Parathyroid adenoma (tissue), 2 donors: ENCODE measurements around the gene SLC27A2.

ENCODE experiments used
- H2AFZ ChIP-seq: fragments of 300-600 bp; sonication (generic); one replicate; pipeline ENCODE4 v1.7.0; 2017; ENCODE audit warnings: antibody characterized with exemption, mild to moderate bottlenecking
- H3K27ac ChIP-seq: fragments of 300-600 bp; sonication (generic); one replicate; pipeline ENCODE4 v1.7.0; 2017
- H3K27me3 ChIP-seq: fragments of 300-600 bp; sonication (generic); one replicate; pipeline ENCODE4 v1.7.0; 2017; ENCODE audit warnings: low read length; ENCODE audit not compliant: control insufficient read depth, insufficient read depth
- H3K36me3 ChIP-seq: fragments of 300-600 bp; sonication (generic); one replicate; pipeline ENCODE4 v1.7.0; 2017; ENCODE audit warnings: low read length; ENCODE audit not compliant: control insufficient read depth, insufficient read depth
- H3K4me1 ChIP-seq: fragments of 300-600 bp; sonication (generic); one replicate; pipeline ENCODE4 v1.7.0; 2017; ENCODE audit warnings: control low read depth
- H3K4me2 ChIP-seq: fragments of 300-600 bp; sonication (generic); one replicate; pipeline ENCODE4 v1.7.0; 2017; ENCODE audit warnings: low read length
- H3K4me3 ChIP-seq: fragments of 300-600 bp; sonication (generic); one replicate; pipeline ENCODE4 v1.7.0; 2017; ENCODE audit warnings: low read depth, low read length
- H3K79me2 ChIP-seq: fragments of 300-600 bp; sonication (generic); one replicate; pipeline ENCODE4 v1.7.0; 2017; ENCODE audit warnings: control low read depth
- H3K9ac ChIP-seq: fragments of 300-600 bp; sonication (generic); one replicate; pipeline ENCODE4 v1.7.0; 2017; ENCODE audit warnings: mild to moderate bottlenecking
- H3K9me3 ChIP-seq: fragments of 300-600 bp; sonication (generic); one replicate; pipeline ENCODE4 v1.7.0; 2017; ENCODE audit warnings: low read length; ENCODE audit not compliant: control insufficient read depth
- TF ChIP-seq, protein P1 (sequence below): fragments of 300-600 bp; sonication (generic); IDR thresholded peaks from one replicate; pipeline ENCODE4 v1.7.0; 2017; ENCODE audit warnings: antibody characterized with exemption, mild to moderate bottlenecking
- donor health status: primary hyperparathyroidism.

Gene SLC27A2

DNA sequence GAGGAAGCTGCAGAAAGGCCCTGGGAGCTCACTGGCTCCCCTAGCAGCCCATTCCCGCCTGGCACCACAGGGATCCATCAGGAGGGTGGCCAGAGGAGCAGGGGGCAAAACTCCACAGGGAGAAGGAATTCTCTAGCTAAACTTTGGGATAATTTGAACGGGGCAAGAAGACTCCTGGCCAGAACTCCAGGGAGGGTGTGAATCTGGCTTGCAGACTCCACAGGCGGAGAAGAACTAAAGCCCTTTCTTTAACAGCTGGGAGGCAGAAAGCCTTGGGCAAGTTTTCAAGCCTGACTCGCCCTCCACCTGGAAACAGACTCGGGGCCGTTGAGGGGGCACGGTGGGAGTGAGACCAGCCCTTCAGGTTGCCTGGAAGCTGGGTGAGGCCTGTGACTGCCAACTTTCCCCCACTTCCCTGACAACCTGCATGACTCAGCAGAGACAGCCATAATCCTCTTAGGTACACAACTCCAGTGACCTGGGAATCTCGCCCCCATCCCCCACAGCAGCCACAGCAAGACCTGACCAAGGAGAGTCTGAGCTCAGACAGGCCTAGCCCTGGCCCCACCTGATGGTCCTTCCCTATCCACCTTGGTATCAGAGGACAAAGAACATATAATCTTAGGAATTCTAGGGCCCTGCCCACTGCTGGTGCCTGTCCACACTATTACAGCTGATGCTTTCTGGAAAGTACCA is 28.6 kb downstream of the SLC27A2 start:
- Histone ChIP-seq H2AFZ (no peak overlapping the region), H3K4me3 (no peak overlapping the region), H3K4me2 (no peak overlapping the region), H3K36me3 (no peaks in the 10 kb centered on the region), H3K79me2 (no peaks in the 10 kb centered on the region), H3K9ac (no peak overlapping the region), H3K27ac (no peak overlapping the region), H3K27me3 (no peaks in the 10 kb centered on the region), H3K9me3 (no peaks in the 10 kb centered on the region), H3K4me1 (no peaks in the 10 kb centered on the region)
- TF ChIP-seq, protein P1, sequence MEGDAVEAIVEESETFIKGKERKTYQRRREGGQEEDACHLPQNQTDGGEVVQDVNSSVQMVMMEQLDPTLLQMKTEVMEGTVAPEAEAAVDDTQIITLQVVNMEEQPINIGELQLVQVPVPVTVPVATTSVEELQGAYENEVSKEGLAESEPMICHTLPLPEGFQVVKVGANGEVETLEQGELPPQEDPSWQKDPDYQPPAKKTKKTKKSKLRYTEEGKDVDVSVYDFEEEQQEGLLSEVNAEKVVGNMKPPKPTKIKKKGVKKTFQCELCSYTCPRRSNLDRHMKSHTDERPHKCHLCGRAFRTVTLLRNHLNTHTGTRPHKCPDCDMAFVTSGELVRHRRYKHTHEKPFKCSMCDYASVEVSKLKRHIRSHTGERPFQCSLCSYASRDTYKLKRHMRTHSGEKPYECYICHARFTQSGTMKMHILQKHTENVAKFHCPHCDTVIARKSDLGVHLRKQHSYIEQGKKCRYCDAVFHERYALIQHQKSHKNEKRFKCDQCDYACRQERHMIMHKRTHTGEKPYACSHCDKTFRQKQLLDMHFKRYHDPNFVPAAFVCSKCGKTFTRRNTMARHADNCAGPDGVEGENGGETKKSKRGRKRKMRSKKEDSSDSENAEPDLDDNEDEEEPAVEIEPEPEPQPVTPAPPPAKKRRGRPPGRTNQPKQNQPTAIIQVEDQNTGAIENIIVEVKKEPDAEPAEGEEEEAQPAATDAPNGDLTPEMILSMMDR, result no peak

DNA sequence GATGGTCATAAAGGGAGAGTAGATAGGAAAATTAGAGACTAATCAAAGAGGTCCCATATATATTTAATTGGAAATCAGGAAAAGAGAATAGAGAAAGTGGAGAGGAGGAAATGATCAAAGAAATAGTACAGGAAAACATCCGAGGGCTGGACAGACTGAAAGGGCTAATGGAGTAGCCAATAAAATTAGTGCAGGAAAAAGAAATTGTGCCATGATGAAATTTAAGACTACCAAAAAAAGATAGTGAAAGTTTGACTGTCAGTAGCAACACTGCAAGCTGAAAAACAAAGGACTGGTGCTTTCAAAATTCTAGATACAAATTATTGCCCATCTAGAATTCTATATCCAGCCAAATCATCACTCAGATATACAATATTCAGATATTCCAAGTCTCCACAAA is 36.3 kb downstream of the SLC27A2 start:
- Histone ChIP-seq H3K27me3 (no peaks in the 10 kb centered on the region), H3K36me3 (no peaks in the 10 kb centered on the region), H3K4me1 (no peaks in the 10 kb centered on the region), H3K27ac (no peak overlapping the region), H3K9me3 (no peaks in the 10 kb centered on the region), H3K4me2 (no peak overlapping the region), H3K4me3 (no peak overlapping the region), H3K79me2 (no peaks in the 10 kb centered on the region), H2AFZ (no peak overlapping the region), H3K9ac (no peak overlapping the region)
- TF ChIP-seq, protein P1, result no peak

DNA sequence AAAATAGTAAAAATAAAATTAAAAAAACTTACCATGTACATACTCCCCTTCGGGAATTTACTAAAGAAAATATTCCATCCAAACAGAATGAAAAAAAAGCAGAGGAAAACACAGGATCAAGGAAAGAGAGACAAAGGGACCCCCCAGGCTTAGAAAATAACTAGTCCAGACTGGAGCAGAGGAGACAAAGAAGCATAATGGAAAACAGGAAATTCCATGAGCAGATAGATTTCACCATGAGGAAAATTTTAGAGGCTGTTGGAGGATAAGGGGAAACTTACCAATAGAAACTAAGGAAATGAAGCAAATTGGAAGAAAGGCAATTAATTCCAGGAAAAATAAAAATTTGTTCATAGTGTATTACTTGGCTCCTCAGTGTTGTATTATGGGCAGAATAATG is 36.7 kb downstream of the SLC27A2 start:
- Histone ChIP-seq H3K9me3 (no peaks in the 10 kb centered on the region), H3K4me2 (no peak overlapping the region), H3K9ac (no peak overlapping the region), H3K4me3 (no peak overlapping the region), H3K4me1 (no peaks in the 10 kb centered on the region), H3K27me3 (no peaks in the 10 kb centered on the region), H2AFZ (no peak overlapping the region), H3K79me2 (no peaks in the 10 kb centered on the region), H3K36me3 (no peaks in the 10 kb centered on the region), H3K27ac (no peak overlapping the region)
- TF ChIP-seq, protein P1, result no peak

DNA sequence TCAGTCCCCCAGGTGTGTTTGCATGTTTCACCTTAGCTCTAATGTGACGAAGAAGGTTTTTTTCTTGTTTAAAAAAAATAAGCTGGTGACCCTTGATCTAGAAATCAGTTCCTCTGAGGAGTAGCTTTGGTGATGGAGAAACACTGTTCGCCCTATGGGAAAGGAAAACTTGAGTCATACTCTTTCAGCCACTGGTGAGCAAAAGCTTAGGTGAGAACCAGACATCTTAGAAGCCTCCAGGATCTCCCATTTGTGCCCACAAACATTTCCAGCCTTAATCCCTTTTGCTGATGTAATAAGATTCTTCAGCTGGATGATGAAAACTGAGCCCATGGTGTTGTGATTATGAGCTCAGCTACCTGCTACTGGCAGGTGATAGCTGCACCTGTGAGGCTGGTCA is 37.8 kb downstream of the SLC27A2 start:
- TF ChIP-seq, protein P1, result no peak
- H2AFZ ChIP-seq, result no peak overlapping the region

DNA sequence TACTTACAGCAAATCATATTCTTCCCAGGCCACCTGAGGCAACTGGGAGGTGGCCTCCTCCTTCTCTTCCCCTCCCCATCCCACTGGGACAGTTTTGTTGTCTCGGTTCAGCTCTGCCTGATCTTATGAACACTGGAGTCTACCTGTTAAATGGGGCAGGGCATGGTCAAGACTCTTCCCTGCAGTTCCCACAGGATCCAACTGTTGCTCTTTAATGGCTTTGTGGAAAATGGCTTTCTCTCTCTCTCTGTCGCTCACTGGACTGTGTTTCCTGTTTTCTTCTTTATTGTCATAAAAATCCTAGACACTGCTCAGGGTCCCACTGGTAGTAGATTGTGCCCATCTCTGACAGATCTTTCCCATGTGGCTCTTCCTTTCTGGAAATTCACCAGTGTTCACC is 40.2 kb downstream of the SLC27A2 start:
- H3K36me3 ChIP-seq, result no peaks in the 10 kb centered on the region
- no peaks in the 10 kb centered on the region for H3K4me1 ChIP-seq
- H3K27ac ChIP-seq, result no peak overlapping the region
- no peaks in the 10 kb centered on the region for H3K9me3 ChIP-seq
- H3K4me2 ChIP-seq, result no peak overlapping the region
- no peaks in the 10 kb centered on the region for H3K79me2 ChIP-seq
- H3K4me3 ChIP-seq, result no peak overlapping the region
- no peak overlapping the region for H3K9ac ChIP-seq
- TF ChIP-seq, protein P1, result no peak
- H2AFZ ChIP-seq, result no peak overlapping the region
- H3K27me3 ChIP-seq, result no peaks in the 10 kb centered on the region

More for the DNA sequence above, 37.8 kb downstream of the SLC27A2 start:
- Histone ChIP-seq H3K4me3 (no peak overlapping the region), H3K9ac (no peak overlapping the region), H3K9me3 (no peaks in the 10 kb centered on the region), H3K36me3 (no peaks in the 10 kb centered on the region), H3K79me2 (no peaks in the 10 kb centered on the region), H3K4me1 (no peaks in the 10 kb centered on the region), H3K4me2 (no peak overlapping the region), H3K27ac (no peak overlapping the region), H3K27me3 (no peaks in the 10 kb centered on the region)
